ENCODE results near the gene HOXC5.

Gene HOXC5

DNA sequence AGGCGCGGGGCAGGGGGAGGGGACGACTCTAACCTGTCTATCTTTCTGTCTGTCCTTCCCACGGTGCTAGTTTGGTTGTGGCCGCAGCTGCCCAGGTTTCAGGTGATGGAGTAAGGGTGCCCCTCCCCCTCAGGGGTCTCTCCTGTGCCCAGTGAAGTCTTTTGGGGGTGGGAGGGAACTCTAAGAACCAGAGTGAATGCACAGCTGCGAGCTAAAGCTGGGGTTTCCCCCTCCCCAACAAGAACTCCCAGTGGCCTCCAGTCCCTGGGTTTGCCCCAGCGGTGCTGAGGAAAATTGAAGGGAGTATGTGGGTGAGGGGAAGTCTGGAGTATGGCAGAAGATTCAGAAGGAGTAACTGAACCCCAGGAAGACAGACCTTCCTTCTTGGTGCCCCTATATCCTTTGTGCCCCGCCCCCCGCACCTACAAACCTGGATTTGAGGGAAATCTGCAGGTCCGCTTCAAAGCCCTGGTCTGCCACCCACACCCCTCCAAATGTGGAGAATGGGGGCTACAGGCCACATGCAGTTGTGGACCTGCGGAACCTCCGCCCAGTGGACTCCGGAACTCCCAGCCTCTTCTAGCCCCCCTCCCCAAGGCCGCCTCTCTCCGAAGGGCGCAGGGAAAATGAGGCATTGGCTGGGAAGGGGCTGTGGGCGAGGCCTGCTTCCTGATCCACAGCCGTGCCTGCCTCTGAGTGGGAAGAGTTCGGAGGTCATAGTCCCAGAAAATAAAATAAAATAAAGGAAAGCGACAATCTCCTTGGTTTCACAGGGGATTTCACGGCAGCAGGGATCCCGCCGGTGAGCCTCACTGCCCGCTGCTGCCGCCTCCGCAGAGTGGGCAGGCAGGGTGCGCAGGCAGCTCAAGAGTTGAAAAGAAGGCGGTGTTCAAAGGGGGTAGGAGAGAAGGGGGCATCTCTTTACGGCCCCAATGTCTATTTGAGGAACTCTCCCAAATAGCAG, 36.3 kb upstream of the HOXC5 start:
- DNase-seq, result no peak

DNA sequence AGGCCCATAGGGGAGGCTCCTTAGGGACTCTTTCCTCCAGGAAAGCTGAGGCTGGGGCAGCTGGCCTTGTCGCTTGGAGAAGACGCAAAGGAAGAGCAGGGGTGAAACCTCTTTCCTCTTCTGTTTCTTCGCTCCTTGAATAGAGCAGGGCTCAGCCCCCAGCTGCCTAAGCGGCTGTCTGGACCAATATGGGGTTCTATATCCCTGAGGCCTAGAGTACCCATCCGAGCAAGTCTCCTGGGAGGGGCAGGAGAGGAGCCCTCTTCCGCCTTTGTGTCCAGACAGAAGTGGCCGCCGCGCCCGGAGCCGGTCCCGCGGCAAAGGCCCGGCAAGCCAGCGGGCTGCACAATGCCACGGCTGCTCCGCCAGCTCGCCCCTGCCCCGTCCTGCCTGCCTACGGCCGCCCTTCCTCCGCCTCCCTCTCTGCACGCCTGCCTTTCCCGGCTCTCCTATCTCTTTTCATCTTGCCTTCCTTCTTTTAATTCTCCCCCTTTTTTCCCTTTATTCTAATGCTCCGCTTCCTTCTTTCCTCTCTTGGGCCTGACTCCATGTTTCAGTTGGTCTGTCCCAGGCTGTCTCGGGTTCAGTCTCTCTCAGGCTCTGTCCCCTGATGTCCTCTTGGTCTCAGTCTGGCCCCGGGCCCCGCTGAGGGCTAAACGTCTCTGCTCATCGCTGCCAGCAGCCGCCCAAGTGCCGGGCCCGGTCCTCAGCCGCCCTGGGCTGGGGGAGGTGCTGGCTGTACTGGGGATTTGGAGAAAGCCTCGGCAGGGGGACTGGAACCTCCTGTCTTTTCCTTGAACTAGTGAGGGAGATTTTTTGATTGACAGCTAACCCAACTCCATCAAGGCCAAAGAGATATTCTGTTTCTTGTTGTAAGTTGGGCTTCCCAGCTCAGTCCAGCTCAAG, 35.4 kb upstream of the HOXC5 start:
- DNase-seq, result no peak

DNA sequence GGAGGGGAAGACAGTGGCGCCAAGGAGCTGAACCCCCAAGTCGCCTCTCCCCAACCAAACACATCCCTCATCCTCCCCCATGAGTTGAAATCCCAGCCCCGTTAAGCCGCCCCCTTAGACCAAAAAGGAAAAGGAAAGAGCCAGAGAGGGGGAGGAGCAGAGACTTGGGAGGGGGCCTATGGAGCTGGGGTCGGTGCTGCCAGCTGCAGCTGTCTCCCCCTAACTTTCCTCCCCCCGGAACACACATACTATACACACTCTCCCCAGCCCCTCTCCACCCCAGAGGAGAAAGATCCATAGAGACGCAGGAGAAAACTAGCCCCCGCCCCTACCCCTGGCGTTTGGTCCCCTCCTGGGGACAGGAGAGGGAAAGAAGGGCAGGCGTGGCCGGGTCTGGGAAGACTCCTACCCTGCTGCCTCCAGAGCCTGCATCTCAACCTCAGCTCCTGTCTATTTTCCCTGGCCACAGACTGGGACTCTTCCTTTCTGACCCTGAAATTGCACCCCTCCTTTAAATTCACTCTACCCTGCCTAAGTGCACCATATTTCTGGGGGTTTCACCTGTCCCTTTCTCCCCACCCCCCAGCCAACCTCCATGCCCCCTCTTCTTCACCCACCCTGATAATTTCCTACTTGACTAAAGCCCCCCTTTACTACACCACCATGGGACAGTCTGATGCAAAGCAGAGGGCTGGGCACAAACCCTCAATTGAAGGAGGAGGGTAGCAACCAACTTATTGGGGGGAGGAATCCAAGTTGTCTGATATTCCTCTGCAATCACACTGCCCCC, 34.5 kb upstream of the HOXC5 start:
- DNase-seq, result no peak

DNA sequence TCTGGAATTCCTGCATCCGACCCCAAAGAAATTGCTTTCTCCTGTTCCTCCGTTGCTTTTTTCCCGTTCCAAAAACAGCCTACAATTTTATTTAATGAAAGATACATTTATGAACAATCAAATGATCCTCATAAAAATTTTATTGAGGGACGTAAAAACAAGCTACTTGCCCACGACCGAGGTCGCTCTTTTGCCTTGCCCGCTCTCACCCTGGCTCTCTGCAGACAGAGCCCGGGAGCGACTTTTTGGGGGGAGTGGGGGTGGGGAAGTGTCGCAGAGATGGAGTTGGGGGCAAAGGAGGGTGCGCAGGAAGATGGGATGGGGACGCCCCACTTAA, 34.0 kb upstream of the HOXC5 start:
- DNase-seq, result no peak

DNA sequence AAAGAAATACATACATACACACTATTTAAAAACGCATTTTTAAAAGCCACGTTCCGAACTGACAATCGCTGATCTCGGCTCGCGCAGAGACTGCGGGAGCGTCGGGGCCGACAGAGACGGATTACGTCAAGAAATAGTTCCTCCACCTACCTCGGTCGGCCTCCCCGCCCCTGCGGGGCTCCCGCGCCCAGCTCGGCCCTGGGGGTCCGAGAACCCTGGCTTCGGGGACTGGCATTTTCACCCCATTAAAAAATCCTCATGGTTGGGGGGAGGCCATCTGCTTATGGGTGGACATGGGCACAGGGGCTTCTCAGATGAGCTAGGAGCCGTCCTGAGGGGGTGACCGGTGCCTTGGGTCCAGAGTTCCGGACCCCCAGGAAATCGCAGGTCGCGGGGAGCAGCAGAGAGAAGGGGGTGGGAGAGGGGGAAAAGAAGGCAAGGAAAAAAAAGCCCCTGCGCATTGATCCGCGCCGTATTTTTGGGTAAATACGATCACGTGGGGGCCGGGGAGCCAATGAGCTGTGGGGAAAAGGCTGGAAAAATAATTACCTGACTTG, 33.2 kb upstream of the HOXC5 start:
- peak; percentile 48 for DNase-seq

DNA sequence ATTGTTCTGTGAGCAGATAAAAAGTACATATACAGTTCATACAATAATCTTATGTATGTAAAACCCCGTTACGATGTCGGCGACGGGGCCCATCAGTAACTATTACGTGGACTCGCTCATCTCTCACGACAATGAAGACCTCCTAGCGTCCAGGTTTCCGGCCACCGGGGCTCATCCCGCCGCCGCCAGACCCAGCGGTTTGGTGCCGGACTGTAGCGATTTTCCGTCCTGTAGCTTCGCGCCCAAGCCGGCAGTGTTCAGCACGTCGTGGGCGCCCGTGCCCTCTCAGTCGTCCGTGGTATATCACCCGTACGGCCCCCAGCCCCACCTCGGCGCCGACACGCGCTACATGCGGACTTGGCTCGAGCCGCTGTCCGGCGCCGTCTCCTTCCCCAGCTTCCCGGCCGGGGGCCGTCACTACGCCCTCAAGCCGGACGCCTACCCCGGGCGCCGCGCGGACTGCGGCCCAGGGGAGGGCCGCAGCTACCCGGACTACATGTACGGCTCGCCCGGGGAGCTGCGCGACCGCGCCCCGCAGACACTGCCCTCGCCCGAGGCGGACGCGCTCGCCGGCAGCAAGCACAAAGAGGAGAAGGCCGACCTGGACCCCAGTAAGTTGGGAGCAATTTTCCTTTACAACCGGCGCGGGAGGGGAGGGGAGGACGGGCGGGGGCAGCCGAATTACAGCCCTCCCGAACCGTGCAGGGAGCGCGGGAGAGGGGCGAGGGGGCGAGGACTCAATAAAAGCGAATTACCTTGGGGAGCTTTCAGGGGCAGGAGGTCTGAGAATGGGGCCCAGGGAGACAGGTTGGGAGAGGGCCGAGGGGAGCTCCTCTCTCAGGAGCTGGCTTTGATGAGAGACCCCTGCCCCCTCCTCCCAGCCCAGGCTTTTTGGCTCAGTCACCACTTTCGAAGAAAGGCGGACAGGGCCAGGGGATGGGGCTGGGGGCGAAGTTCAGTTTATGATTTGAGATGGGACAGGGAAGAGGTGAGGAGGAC, 32.4 kb upstream of the HOXC5 start, which contains the start of gene HOXC9:
HOXC9 (plus strand) TSS at position 46 of the 999 bp plus-strand sequence; CDS start at position 74, 28 bp downstream.
- peak; percentile 35 for DNase-seq

DNA sequence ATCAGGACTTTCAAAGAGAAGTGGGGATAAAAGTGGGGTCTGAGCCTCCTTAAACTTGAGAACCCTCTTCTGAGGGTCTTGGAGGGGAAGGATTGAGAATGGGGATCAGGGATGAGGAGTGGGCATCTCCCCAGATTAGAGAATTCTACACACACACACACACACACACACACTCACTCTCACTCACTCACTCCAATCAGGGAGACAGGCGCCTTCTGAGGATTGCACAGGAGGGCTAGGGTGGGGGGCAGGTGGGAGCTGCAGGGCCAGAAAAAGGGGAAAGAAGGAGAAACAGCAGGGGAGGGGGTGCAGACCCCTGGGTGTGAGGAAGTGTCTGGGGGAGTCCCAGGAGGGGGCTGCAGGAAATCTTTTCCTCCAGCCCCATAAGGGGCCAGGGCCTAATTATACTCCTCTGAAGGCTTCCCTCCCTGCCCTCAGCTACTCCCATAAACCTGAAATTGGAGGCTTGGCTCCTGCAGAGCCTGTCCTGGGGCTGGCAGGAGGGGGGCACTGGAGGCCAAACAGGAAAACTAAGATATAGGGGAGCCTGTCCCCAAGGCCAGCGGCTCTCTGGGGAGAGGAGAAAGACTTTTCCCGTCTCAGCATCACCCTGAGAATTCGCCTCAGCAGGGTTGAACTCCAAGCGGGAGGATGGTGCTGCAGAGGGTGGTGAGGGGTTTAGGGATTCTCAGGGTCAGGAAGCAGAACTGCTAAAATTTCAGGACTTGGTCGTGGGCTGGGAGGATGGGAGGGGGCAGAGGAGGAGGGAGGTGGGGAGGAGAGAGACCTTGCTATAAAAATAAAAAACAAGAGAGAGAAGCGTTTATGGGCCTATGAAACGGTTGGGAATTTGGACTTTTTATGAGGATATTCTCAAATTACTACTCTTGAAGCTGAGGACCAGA, 31.3 kb upstream of the HOXC5 start:
- no peak for DNase-seq

DNA sequence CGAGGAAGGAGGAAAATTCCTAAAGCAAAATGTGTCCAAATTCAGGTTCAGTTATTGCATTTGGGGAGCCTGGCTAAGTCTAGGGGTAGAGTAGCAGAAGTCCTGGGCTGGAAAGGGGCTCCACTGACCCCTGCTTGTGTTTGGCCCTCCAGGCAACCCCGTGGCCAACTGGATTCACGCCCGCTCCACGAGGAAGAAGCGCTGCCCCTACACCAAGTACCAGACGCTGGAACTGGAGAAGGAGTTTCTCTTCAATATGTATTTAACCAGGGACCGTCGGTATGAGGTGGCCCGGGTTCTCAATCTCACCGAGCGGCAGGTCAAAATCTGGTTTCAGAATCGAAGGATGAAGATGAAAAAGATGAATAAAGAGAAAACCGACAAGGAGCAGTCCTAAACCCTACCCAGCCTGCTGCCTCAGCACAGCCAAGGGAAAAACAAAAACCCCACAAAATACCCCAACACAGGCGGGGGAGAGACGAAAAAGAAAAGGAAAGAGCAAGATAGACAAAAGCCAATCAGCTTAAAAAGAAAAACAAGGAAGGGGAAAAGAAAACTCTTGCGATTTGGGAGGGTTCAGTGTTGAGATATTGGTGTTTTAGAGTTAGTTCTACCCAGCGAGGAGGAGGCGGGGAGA, 30.5 kb upstream of the HOXC5 start:
- DNase-seq, result no peak

DNA sequence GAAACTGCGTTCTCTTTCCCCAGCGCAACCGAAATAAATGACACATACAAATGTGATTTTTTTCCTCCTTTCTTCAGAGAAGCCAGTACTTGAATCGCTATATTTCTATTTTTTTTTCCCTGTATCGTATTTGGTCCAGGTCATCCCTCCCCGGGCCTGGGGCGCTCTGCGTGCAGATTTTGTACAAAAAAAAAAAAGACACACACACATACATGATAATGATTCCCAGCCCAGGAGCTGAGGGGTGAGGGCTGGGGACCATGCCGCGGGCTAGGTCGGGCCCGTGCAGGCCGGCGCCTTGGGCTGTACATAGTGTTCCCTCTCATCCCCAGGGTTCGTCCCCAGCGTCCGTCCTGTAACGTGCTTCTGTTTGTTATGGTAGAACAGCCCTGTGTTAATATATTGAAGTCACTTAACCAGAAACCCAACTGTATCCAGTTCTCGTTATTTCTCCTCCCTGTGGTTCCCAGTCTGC, 29.9 kb upstream of the HOXC5 start:
- DNase-seq, result no peak

DNA sequence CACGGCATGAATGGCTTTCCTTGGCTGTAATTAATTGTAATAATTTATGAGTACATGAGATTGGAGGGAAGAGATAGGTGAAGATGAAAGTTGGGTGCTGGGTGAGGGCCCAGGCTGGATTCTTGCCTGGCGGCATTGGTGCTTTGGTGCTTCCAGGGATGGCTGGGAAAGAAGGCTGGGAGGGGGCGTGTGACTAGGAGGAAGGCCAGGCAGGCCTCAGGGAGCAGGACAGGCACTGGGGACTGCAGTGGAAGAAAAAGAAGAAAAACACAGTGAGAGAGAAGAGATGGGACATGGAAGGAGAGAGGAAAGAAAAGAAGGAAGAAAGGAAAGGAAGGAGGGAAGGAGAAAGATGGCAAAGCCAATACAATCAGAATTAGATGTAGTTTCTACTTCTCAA, 29.2 kb upstream of the HOXC5 start:
- no peak for DNase-seq

DNA sequence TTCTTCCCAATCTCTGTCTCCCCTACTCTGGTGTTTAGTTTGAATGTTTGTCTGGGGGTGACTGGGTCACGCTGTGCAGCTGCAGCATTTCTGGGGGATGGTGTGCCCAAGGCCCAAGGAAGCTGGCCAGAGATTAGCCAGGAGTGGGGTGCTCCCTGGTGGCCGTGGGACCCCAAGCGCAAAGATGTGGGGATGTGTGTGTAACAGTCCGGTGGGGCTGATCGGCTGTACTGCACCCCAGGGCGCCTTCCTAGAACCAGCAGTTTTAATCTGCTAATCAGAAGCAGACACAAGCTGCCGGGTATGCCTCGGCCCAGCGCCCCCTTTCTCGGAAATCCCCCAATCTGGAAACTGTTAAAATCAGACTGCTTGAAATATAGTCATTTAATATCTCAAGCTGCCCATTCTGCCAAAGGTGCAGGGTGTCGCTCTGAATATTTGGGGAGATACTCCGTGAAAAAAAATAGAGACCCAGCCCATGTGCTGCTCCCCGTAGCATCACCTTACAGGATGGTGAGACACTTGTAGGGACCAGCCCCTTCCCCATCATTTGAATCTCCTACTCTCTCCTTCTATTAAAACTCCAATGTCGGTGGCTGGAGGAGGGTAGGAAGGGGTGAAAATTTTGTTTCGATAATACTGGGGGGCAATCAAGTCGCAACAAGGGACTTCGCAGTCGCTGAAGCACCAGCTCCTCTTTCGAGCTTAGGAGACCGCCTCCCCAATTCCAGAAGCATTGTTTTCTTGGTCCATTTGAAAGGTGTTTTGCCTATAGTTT, 28.6 kb upstream of the HOXC5 start:
- DNase-seq, result no peak

DNA sequence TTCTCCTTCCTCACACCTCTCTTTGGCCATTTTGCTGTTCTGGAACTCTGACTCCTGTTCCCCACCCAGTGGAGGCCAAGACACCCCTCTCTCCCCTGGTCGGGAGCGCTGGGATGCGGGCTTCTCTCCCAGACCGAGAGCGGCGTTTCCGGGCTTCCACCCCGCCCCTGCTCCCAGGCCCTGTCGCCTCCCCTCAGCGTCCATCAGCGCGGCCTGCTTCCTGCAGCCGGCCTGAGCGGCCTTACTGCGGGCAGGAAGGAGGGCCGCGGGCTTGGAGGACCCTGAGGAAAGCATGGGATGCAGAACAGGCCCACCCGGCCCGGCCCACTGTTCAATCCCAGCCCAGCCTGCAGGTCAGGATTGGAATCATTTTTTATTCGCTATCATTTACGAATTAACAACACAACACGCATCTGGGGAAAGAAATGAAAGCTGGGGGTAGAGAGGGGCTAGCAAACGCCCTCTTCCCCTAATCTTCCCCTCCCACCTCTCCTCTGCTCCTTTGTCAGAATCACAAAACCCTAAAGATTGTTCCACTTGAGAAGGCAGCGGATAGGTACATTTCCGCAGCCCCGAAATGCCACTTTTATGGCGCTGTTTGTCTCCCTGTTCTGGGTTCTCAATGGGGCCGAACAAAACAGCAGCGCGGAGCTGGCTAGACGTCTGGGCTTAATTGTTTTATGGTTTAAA, 27.9 kb upstream of the HOXC5 start:
- DNase-seq, result peak; percentile 57

DNA sequence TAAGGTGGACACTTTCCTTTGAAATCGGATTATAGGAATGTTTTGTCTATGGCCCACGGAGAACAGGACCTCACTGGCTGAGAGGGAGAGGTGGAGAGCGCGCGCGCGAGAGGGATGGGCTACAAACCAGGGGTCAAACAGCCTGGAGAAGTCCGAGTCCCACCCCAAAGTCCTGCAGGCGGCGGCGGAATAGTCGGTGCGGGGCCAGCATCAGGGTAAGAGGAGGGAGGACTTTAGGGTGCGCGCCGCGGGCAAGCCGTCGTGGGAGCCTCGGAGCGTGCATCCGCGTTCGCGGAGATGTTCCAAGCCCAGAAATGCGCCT, 27.4 kb upstream of the HOXC5 start:
- no peak for DNase-seq

DNA sequence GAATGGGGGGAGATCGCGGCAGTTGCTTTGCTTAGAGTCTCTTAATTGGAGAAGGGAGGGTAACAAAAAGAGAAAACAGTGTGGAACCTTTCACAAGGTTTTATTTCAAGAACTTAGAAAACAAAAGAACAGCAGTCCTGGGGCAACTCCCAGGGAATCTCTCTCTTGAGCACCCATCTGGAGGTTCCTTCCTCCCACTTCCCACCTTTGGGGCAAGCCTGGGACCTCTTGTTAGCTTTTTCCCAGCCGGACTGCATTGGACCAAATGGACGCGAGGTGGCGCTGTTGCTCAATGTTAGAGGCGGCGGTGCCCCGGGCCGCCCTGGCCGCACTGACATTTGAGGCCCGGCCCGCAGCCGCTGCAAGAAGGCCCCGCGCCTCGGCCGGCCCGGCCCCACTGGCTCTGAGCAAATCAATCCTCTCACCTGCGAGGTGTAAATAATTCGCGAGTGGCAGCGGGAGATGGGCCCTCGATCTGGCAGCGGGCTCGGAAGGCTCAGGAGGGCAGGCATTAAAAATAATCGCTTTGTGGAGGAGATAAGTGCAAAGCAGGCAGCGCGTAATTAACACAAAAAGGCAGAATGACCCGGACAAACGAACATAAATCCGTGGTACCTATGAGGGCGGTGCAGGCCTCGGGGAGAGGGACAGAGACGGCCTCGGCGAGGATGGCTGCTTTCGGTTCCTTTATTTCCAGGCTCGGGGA, 26.8 kb upstream of the HOXC5 start:
- DNase-seq, result peak; percentile 85

DNA sequence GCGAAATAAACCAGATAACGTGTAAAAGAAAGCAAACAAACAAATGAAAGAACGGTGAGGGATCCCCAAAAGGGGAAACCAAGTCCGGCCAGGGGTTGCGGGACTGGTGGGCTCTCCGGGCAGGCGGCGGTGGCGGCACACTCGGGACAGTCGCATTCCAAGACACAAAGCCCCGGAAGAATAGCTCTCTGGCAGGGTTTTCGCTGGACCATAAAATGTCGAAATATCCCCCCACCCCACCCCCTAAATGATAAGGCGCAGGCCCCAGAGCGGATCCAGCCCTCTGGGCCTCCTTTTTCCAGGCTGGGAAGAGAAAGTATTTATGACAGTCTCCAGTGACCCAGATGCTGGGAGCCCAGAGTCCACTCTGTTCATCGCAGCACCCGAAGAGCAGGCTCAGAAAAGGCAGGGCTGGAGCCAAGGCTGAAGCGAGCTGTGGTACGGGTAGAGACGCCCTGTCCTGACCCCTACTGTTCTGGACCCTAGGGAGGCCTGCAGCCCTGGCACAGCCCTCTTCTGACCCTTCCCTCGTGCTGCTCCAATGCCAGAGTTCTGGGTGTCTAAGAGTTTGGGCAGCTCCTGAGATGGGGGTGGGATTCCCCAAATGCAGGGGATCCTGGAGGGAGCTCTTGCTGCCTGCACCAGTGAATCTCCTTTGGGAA, 26.2 kb upstream of the HOXC5 start:
- no peak for DNase-seq

DNA sequence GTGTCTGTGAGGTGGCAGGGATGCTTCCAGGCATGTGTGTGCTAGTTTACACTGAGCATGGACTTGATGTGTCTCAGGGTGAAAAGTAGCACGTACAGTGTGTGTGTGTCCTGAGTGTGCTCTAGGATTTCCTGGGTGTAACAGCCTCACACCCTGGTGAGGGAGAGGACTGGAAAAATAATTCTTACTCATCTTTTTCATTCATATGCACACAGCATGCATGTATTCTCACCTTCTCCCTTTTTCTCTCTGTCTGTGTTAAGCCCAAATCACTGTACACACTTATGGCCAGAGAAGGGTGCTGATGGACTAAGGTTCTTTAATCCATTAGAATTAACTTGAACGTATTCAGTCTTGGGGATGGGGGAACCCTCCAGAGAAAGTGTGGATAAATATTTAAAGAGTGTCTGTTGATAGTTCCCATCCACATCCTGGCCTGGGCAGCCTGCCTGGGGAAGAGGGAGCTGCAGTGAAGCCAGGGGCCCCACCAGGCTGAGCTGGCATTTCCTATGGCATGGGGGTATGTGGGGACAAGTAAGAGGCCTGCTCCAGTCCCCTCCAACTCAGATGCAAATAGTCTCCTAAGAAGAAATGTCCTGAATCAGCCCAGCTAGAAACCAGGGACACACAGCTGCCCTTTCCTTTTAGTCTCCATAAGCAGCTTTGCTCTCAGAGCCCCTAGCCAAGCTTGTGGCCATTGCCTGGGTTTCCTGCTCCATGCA, 25.2 kb upstream of the HOXC5 start:
- DNase-seq, result no peak

DNA sequence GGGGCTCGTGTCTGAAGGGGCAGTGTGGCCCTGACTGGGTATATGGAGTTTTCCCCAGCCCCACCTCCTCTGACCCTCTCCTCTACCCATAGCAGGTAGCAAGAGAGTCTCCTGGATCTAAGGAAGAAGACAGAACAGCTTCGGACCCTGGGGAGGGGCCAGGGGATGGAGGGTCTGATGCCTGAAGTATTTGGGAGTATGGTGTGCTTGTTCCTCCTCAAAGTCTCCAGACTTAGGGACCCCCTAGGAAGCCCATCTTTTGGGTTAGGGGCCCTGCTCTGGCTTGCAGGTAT, 24.6 kb upstream of the HOXC5 start:
- no peak for DNase-seq
